Endothelial cell of umbilical vein (primary cell): ENCODE results near the gene PYGB.

Experiments used
- EZH2 ChIP-seq: IDR thresholded peaks from 2 replicates; pipeline ENCODE4 v1.6.1; 2012; ENCODE audit warnings: borderline replicate concordance, low read depth, mild to moderate bottlenecking, moderate library complexity, low read length, inconsistent platforms; ENCODE audit not compliant: severe bottlenecking
- GATA2 ChIP-seq: IDR thresholded peaks from 2 replicates; pipeline ENCODE4 v1.7.0; 2011; ENCODE audit warnings: low read depth, mild to moderate bottlenecking, moderate library complexity, mixed read lengths, low read length; ENCODE audit not compliant: insufficient read length, insufficient read depth
- JUN ChIP-seq: IDR thresholded peaks from 2 replicates; pipeline ENCODE4 v1.6.1; 2011; ENCODE audit warnings: borderline replicate concordance, low read depth; ENCODE audit not compliant: insufficient read length, insufficient read depth
- POLR2A ChIP-seq: IDR thresholded peaks from 2 replicates; pipeline ENCODE4 v1.6.1; 2012; ENCODE audit warnings: low read depth, mild to moderate bottlenecking, control low read depth, low read length
- POLR2AphosphoS5 ChIP-seq: IDR thresholded peaks from 2 replicates; pipeline ENCODE4 v1.6.1; 2012; ENCODE audit warnings: low read depth, mild to moderate bottlenecking, control low read depth, low read length, moderate library complexity; ENCODE audit not compliant: insufficient read depth
- TF ChIP-seq, protein P1 (sequence below), 2 donors: IDR thresholded peaks; 1 replicate in 1 of 2; 2 replicates in 1 of 2; pipeline ENCODE4 v1.5.1; 2011; ENCODE audit warnings: low read length in 2 of 2, mild to moderate bottlenecking in 2 of 2, moderate library complexity in 2 of 2, control low read depth in 1 of 2, inconsistent platforms in 1 of 2, low read depth in 1 of 2; ENCODE audit not compliant: insufficient read depth in 1 of 2; ENCODE audit errors: extremely low read depth in 1 of 2
- TF ChIP-seq, protein P2 (sequence below): IDR thresholded peaks from 2 replicates; pipeline ENCODE4 v1.6.1; 2011; ENCODE audit not compliant: insufficient read depth, insufficient read length

- TF ChIP-seq POLR2A (no peak), EZH2 (no peak), JUN (no peak), POLR2AphosphoS5 (no peak), GATA2 (no peak)
- TF ChIP-seq, protein P1, sequence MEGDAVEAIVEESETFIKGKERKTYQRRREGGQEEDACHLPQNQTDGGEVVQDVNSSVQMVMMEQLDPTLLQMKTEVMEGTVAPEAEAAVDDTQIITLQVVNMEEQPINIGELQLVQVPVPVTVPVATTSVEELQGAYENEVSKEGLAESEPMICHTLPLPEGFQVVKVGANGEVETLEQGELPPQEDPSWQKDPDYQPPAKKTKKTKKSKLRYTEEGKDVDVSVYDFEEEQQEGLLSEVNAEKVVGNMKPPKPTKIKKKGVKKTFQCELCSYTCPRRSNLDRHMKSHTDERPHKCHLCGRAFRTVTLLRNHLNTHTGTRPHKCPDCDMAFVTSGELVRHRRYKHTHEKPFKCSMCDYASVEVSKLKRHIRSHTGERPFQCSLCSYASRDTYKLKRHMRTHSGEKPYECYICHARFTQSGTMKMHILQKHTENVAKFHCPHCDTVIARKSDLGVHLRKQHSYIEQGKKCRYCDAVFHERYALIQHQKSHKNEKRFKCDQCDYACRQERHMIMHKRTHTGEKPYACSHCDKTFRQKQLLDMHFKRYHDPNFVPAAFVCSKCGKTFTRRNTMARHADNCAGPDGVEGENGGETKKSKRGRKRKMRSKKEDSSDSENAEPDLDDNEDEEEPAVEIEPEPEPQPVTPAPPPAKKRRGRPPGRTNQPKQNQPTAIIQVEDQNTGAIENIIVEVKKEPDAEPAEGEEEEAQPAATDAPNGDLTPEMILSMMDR (IDR thresholded peaks at IDR 0.05; ENCODE audit: extremely low read depth in 1 of 2, insufficient read depth in 1 of 2, low read depth in 1 of 2, low read length in 2 of 2) = no peak
- TF ChIP-seq, protein P2, sequence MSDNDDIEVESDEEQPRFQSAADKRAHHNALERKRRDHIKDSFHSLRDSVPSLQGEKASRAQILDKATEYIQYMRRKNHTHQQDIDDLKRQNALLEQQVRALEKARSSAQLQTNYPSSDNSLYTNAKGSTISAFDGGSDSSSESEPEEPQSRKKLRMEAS = no peak
Observed at GRCh38 chr20:25317351-25318075, 69.6 kb downstream of the PYGB start.
